ENCODE results near the gene TBC1D22A.

GRCh38 chr22:46946383-46946962 is 184.0 kb downstream of the TBC1D22A start:
- TF ChIP-seq JUND (IDR thresholded peaks at IDR 0.05) (no peak), EZH2phosphoT487 (IDR thresholded peaks at IDR 0.05; ENCODE audit: borderline replicate concordance) (no peak), CTCF (IDR thresholded peaks at IDR 0.05 in 2 of 3, conservative IDR thresholded peaks at IDR 0.05 in 1 of 3; ENCODE audit: borderline replicate concordance in 1 of 3, insufficient read depth in 1 of 3, low read depth in 2 of 3, low read length in 2 of 3) (no peak), ZNF274 (IDR thresholded peaks at IDR 0.05; ENCODE audit: low read depth, low read length) (no peak), ZFX (IDR thresholded peaks at IDR 0.05) (no peak), RAD21 (IDR thresholded peaks at IDR 0.05; ENCODE audit: low read depth) (no peak)
